ENCODE results near the gene MARCHF10. TPM values are rescaled to one million over a fixed set of nuclear protein-coding genes. Genes with fewer than 3 reads are reported as not detected.
A peak's percentile ranks its signal among the peaks of the same experiment; 100 is the strongest.

The MARCHF10 gene
- total RNA-seq, 3 donors from 2014 or later: under 0.01 to 0.16 TPM; not detected in 1

GRCh38 chr17:62751060-62751691, 56.9 kb downstream of the MARCHF10 start:
- Histone ChIP-seq H3K4me1 (no peaks in the 10 kb centered on the region), H3K36me3 (no peaks in the 10 kb centered on the region), H3K9me3 (no peaks in the 10 kb centered on the region), H3K4me3 (no peak overlapping the region), H3K27me3 (no peaks in the 10 kb centered on the region), H3K27ac (no peak overlapping the region)
- DNase-seq (ENCODE audit: low spot score in 2 of 2): no peak
- intact Hi-C loops (cut with DNase I; ENCODE audit: low total_unique reads): no loop called here
- TF ChIP-seq POLR2AphosphoS5 (IDR thresholded peaks at IDR 0.05): no peak
- TF ChIP-seq, protein P1, sequence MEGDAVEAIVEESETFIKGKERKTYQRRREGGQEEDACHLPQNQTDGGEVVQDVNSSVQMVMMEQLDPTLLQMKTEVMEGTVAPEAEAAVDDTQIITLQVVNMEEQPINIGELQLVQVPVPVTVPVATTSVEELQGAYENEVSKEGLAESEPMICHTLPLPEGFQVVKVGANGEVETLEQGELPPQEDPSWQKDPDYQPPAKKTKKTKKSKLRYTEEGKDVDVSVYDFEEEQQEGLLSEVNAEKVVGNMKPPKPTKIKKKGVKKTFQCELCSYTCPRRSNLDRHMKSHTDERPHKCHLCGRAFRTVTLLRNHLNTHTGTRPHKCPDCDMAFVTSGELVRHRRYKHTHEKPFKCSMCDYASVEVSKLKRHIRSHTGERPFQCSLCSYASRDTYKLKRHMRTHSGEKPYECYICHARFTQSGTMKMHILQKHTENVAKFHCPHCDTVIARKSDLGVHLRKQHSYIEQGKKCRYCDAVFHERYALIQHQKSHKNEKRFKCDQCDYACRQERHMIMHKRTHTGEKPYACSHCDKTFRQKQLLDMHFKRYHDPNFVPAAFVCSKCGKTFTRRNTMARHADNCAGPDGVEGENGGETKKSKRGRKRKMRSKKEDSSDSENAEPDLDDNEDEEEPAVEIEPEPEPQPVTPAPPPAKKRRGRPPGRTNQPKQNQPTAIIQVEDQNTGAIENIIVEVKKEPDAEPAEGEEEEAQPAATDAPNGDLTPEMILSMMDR (IDR thresholded peaks at IDR 0.05): no peak
- TF ChIP-seq POLR2A (IDR thresholded peaks at IDR 0.05): no peak

DNA sequence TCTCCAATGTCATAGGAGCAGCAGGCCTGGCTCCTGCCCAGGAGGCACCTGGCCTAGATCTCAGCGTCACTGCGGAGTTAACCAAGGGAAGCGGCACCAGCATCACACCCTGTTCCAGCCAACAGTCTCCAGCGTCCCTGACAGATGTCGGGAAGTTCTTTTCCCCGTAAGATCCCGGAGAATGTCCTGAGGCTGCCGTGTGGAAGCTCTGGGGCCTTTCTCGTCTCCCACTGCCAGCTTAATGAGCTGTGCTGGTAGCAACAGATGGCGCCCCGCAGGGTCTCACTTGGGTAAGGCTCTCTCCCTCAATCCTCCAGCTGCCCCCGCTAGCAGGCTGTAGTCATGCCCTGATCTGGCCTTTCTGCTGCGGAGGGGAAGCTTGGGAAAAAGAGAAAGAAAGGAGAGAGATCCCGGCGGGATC, 57.5 kb downstream of the MARCHF10 start:
- Histone ChIP-seq H3K27ac (no peak overlapping the region), H3K27me3 (no peaks in the 10 kb centered on the region), H3K9me3 (no peaks in the 10 kb centered on the region), H3K36me3 (no peaks in the 10 kb centered on the region), H3K4me3 (no peak overlapping the region), H3K4me1 (no peaks in the 10 kb centered on the region)
- intact Hi-C loops (cut with DNase I; ENCODE audit: low total_unique reads): no loop called here
- no peak for DNase-seq (ENCODE audit: low spot score in 2 of 2)
- TF ChIP-seq POLR2AphosphoS5 (IDR thresholded peaks at IDR 0.05): no peak
- no peak for TF ChIP-seq POLR2A (IDR thresholded peaks at IDR 0.05)
- TF ChIP-seq, protein P1 (IDR thresholded peaks at IDR 0.05): no peak

DNA sequence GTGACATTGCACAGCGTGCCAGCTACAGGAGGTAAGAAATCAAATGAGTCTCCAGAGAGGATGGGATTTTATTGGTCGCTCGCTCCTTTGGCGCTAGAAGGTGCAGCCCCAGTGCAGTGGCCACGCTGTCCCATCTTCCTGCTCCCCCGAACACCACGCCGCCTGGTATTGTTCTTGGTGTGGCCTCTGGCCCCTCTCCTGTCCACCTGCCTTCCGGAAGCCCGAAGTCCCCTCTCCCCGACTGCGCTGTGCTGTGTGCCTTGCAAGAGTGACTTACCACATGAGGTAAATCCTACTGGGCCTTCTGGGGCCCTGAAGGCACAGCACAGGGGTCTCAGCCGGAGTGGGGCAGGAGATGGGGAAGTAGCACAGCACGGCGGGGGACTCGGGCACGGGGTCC, 58.2 kb downstream of the MARCHF10 start:
- Histone ChIP-seq H3K36me3 (no peaks in the 10 kb centered on the region), H3K4me1 (no peaks in the 10 kb centered on the region), H3K27ac (no peak overlapping the region), H3K27me3 (no peaks in the 10 kb centered on the region), H3K4me3 (no peak overlapping the region), H3K9me3 (no peaks in the 10 kb centered on the region)
- intact Hi-C loops (cut with DNase I; ENCODE audit: low total_unique reads): no loop called here
- no peak for TF ChIP-seq POLR2AphosphoS5 (IDR thresholded peaks at IDR 0.05)
- TF ChIP-seq, protein P1 (IDR thresholded peaks at IDR 0.05): no peak
- no peak for TF ChIP-seq POLR2A (IDR thresholded peaks at IDR 0.05)
- no peak for DNase-seq (ENCODE audit: low spot score in 2 of 2)

GRCh38 chr17:62746941-62747340, 61.2 kb downstream of the MARCHF10 start:
- intact Hi-C loops (cut with DNase I; ENCODE audit: low total_unique reads): no loop called here
- Histone ChIP-seq H3K27me3 (no peaks in the 10 kb centered on the region), H3K36me3 (no peaks in the 10 kb centered on the region), H3K27ac (no peak overlapping the region), H3K9me3 (no peaks in the 10 kb centered on the region), H3K4me1 (no peaks in the 10 kb centered on the region), H3K4me3 (no peak overlapping the region)
- no peak for DNase-seq (ENCODE audit: low spot score in 2 of 2)
- TF ChIP-seq POLR2AphosphoS5 (IDR thresholded peaks at IDR 0.05): peak in 2 of 3 donors; percentile 70 to 98
- no peak for TF ChIP-seq POLR2A (IDR thresholded peaks at IDR 0.05)

DNA sequence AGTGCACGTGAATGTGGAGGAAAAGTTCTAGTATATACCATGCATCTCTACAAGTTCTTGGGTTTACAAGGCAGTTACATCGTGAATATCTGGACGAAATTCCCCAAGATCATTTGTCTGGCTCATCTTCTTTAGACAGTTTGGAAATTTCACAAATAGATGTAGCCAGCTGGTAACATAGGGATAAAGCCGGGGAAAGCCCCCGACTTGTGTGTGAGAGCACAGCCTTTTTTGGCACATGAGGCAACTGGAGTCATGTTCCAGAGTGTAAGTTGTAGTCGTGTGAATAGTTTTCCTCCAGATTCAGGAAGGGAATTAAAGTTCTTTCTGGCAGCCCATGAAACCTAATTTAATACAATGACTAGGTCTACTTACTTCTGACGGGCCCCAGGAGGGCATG, 62.3 kb downstream of the MARCHF10 start:
- no peak for TF ChIP-seq POLR2AphosphoS5 (IDR thresholded peaks at IDR 0.05)
- TF ChIP-seq, protein P1 (IDR thresholded peaks at IDR 0.05): no peak
- Histone ChIP-seq H3K9me3 (no peaks in the 10 kb centered on the region), H3K27me3 (no peaks in the 10 kb centered on the region), H3K27ac (no peak overlapping the region), H3K4me3 (no peak overlapping the region), H3K4me1 (no peaks in the 10 kb centered on the region), H3K36me3 (no peaks in the 10 kb centered on the region)
- no peak for DNase-seq (ENCODE audit: low spot score in 2 of 2)
- intact Hi-C loops (cut with DNase I; ENCODE audit: low total_unique reads): no loop called here

All from breast epithelium (tissue), 4 donors.